ENCODE measurements around the gene TRO. TPM values are rescaled to one million over a fixed set of nuclear protein-coding genes. Genes with fewer than 3 reads are reported as not detected.

Gene TRO
- total and polyA plus RNA-seq, 2 experiments from 2014 or later, result 36.8 to 53.4 TPM

DNA sequence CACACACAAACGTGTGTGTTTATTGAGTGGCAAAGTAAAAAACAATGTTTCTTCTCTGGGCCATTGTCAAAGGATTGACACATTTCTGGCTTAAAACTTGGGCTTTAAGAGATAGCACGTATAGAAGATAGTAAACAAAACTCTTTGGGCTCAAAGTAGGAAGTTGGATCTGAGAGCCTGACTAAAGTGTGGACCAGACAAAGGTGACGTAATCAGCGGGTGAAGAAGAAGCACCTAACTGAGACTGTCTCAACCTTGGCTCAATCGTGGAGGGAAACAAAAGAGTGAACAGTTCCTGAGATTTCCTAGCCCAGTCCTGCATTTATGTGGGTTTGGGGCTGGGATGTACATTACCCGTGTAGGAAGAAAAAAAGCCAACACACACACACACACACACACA lies 59.7 kb downstream of the TRO start:
- Mint-ChIP-seq H3K36me3 (ENCODE audit: low read depth) (no peaks in the 10 kb centered on the region), H3K4me3 (no peak overlapping the region), H3K27ac (no peak overlapping the region), H3K27me3 (ENCODE audit: insufficient read depth, low read depth, poor library complexity) (no peaks in the 10 kb centered on the region), H3K9me3 (no peaks in the 10 kb centered on the region), H3K4me1 (no peaks in the 10 kb centered on the region)
- Histone ChIP-seq H3K9me2 (ENCODE audit: insufficient read depth) (no peaks in the 10 kb centered on the region), H3K27ac (ENCODE audit: low read depth) (no peak overlapping the region), H3F3A (replicated peaks; ENCODE audit: low read depth) (no peaks in the 10 kb centered on the region), H3K4me1 (ENCODE audit: insufficient read depth) (no peaks in the 10 kb centered on the region), H2AFZ (no peak overlapping the region), H3K36me3 (ENCODE audit: insufficient read depth) (no peaks in the 10 kb centered on the region), H3K4me2 (no peak overlapping the region), H3K27me3 (ENCODE audit: insufficient read depth) (no peaks in the 10 kb centered on the region), H3K79me2 (replicated peaks; ENCODE audit: insufficient read depth) (no peaks in the 10 kb centered on the region), H3K4me3 (no peak overlapping the region), H4K20me1 (replicated peaks; ENCODE audit: insufficient read depth) (no peaks in the 10 kb centered on the region)
- TF ChIP-seq JUNB (IDR thresholded peaks at IDR 0.05; ENCODE audit: unreplicated experiment), result no peak
- ATAC-seq, result no peak
- DNase-seq (ENCODE audit: low spot score), result no peak

Small RNAs within 50 kb of the gene (small RNA-seq; reads per million reads assigned to genes)
- gene RF00614 (ENCODE audit: low replicate concordance), result not detected

Other genes with a start within 250 kb of the TRO start
- gene ITIH6, start 122.6 kb upstream of the TRO start, total RNA-seq (2014; rRNA removed; shearing (Covaris generic)), result not detected in 2 replicates
- gene ITIH6, start 122.6 kb upstream of the TRO start, polyA plus RNA-seq (2016; fragmentation: Nextera tagmentation; extraction: Ambion mirVana), result not detected in 2 replicates
- gene MAGED2, start 113.1 kb upstream of the TRO start, total RNA-seq (2014; rRNA removed; shearing (Covaris generic)), result 203 and 236 TPM in 2 replicates
- gene MAGED2, start 113.1 kb upstream of the TRO start, polyA plus RNA-seq (2016; fragmentation: Nextera tagmentation; extraction: Ambion mirVana), result 90.9 and 96.7 TPM in 2 replicates
- gene PFKFB1, start 73.4 kb downstream of the TRO start, total RNA-seq (2014; rRNA removed; shearing (Covaris generic)), result not detected in 2 replicates
- not detected in 2 replicates for gene PFKFB1, start 73.4 kb downstream of the TRO start, polyA plus RNA-seq (2016; fragmentation: Nextera tagmentation; extraction: Ambion mirVana)
- gene APEX2, start 79.5 kb downstream of the TRO start, total RNA-seq (2014; rRNA removed; shearing (Covaris generic)), result 15.0 and 20.1 TPM in 2 replicates
- 9.6 and 10.0 TPM in 2 replicates for gene APEX2, start 79.5 kb downstream of the TRO start, polyA plus RNA-seq (2016; fragmentation: Nextera tagmentation; extraction: Ambion mirVana)
- 0.50 TPM in 1 of 2 replicates, not detected in the other for gene ALAS2, start 110.2 kb downstream of the TRO start, total RNA-seq (2014; rRNA removed; shearing (Covaris generic))
- 0.23 TPM in 1 of 2 replicates, not detected in the other for gene ALAS2, start 110.2 kb downstream of the TRO start, polyA plus RNA-seq (2016; fragmentation: Nextera tagmentation; extraction: Ambion mirVana)
- not detected in 2 replicates for gene PAGE2B, start 154.2 kb downstream of the TRO start, total RNA-seq (2014; rRNA removed; shearing (Covaris generic))
- not detected in 2 replicates for gene PAGE2B, start 154.2 kb downstream of the TRO start, polyA plus RNA-seq (2016; fragmentation: Nextera tagmentation; extraction: Ambion mirVana)
- gene PAGE2, start 168.2 kb downstream of the TRO start, total RNA-seq (2014; rRNA removed; shearing (Covaris generic)), result not detected in 2 replicates
- not detected in 2 replicates for gene PAGE2, start 168.2 kb downstream of the TRO start, polyA plus RNA-seq (2016; fragmentation: Nextera tagmentation; extraction: Ambion mirVana)

All from GM23338 (cell line).